WI38 (cell line): ENCODE measurements around the gene ADAMTS6.

Experiments used
- H3K4me3 ChIP-seq: 2 replicates; pipeline ENCODE4 v1.5.1; 2011; ENCODE audit warnings: low read depth, mild to moderate bottlenecking, control low read depth, low read length
- CTCF ChIP-seq: IDR thresholded peaks from 2 replicates; pipeline ENCODE4 v1.5.1; 2012; ENCODE audit warnings: low read depth, mild to moderate bottlenecking, control low read depth, low read length

The ADAMTS6 gene

GRCh38 chr5:65480306-65480865 is 1.3 kb downstream of the ADAMTS6 start:
- no peak for TF ChIP-seq CTCF
- peak overlapping the region; percentile 84 for H3K4me3 ChIP-seq

GRCh38 chr5:65479527-65479926 is 2.2 kb downstream of the ADAMTS6 start:
- peak overlapping the region; percentile 84 for H3K4me3 ChIP-seq
- no peak for TF ChIP-seq CTCF

- H3K4me3 ChIP-seq: no peak overlapping the region
- no peak for TF ChIP-seq CTCF
Measured at GRCh38 chr5:65478336-65478735, 3.4 kb downstream of the ADAMTS6 start.

- no peak for TF ChIP-seq CTCF
- no peak overlapping the region for H3K4me3 ChIP-seq
Measured at GRCh38 chr5:65475895-65476294, 5.8 kb downstream of the ADAMTS6 start.

GRCh38 chr5:65475336-65475735 is 6.4 kb downstream of the ADAMTS6 start:
- H3K4me3 ChIP-seq: no peak overlapping the region
- TF ChIP-seq CTCF: no peak

- no peak overlapping the region for H3K4me3 ChIP-seq
- TF ChIP-seq CTCF: no peak
Measured at GRCh38 chr5:65474130-65474711, 7.5 kb downstream of the ADAMTS6 start.

GRCh38 chr5:65468633-65469032 is 13.1 kb downstream of the ADAMTS6 start:
- TF ChIP-seq CTCF: no peak
- no peak overlapping the region for H3K4me3 ChIP-seq
